WTC11 (cell line): ENCODE data around the gene LAMA2. TPM values are rescaled to one million over a fixed set of nuclear protein-coding genes. Genes with fewer than 3 reads are reported as not detected.

Experiments
- ATAC-seq: fragments of 200-7000 bp; cut with Tn5 transposase; 2 replicates; pipeline ENCODE4 v1.10.0; 2021; ENCODE audit warnings: mild to moderate bottlenecking, moderate library complexity
- CTCF ChIA-PET: fragments of 300-600 bp; sonication (Branson Sonifier 250); formaldehyde crosslinking; loops from one replicate; lab custom pipeline; 2021; ENCODE audit warnings: antibody characterized with exemption; lab: Charles Lee
- POLR2A ChIA-PET: fragments of 350-600 bp; sonication (Branson Sonifier 250); formaldehyde crosslinking; loops from one replicate; lab custom pipeline; 2021; ENCODE audit warnings: antibody characterized with exemption; lab: Charles Lee
- DNase-seq: peaks from one replicate; pipeline ENCODE4 v3.0.0; 2021; ENCODE audit warnings: low spot score
- H3K27ac Mint-ChIP-seq: 2 replicates; pipeline ENCODE4 v1.8.0; 2021; ENCODE audit warnings: mixed read lengths
- H3K27me3 Mint-ChIP-seq: 2 replicates; pipeline ENCODE4 v1.8.0; 2021; ENCODE audit warnings: low read depth, mild to moderate bottlenecking, moderate library complexity, mixed read lengths
- H3K36me3 Mint-ChIP-seq: 2 replicates; pipeline ENCODE4 v1.8.0; 2021; ENCODE audit warnings: mixed read lengths
- H3K4me1 Mint-ChIP-seq: 2 replicates; pipeline ENCODE4 v1.8.0; 2022; ENCODE audit warnings: mixed read lengths
- H3K4me3 Mint-ChIP-seq: 2 replicates; pipeline ENCODE4 v1.8.0; 2021; ENCODE audit warnings: mild to moderate bottlenecking, moderate library complexity, mixed read lengths
- H3K9me3 Mint-ChIP-seq: 2 replicates; pipeline ENCODE4 v1.8.0; 2021; ENCODE audit warnings: mixed read lengths
- GTF2I ChIP-seq: fragments of 250-450 bp; sonication (Bioruptor Pico); conservative IDR thresholded peaks from 2 replicates; pipeline ENCODE4 v1.4.0; 2021; ENCODE audit warnings: mild to moderate bottlenecking
- HMGXB4 ChIP-seq: sonication (generic); formaldehyde crosslinking; IDR thresholded peaks from 2 replicates; pipeline ENCODE4 v1.8.1; 2023; ENCODE audit warnings: mild to moderate bottlenecking, moderate library complexity, missing genetic modification reagents
- MYBL2 ChIP-seq: sonication (generic); formaldehyde crosslinking; IDR thresholded peaks from 2 replicates; pipeline ENCODE4 v1.8.1; 2023; ENCODE audit warnings: mild to moderate bottlenecking, moderate library complexity, missing genetic modification reagents
- SMAD3 ChIP-seq: sonication (generic); formaldehyde crosslinking; IDR thresholded peaks from 2 replicates; pipeline ENCODE4 v1.8.0; 2022; ENCODE audit warnings: missing genetic modification reagents, mild to moderate bottlenecking, borderline replicate concordance
- TEAD4 ChIP-seq: sonication (generic); formaldehyde crosslinking; IDR thresholded peaks from 2 replicates; pipeline ENCODE4 v1.8.0; 2022; ENCODE audit warnings: mild to moderate bottlenecking, missing genetic modification reagents
- USF2 ChIP-seq: sonication (generic); formaldehyde crosslinking; IDR thresholded peaks from 2 replicates; pipeline ENCODE4 v1.8.1; 2023; ENCODE audit warnings: mild to moderate bottlenecking, missing genetic modification reagents, moderate library complexity
- ZBTB43 ChIP-seq: sonication (generic); formaldehyde crosslinking; IDR thresholded peaks from 2 replicates; pipeline ENCODE4 v1.8.1; 2023; ENCODE audit warnings: mild to moderate bottlenecking, missing genetic modification reagents
- ZNF138 ChIP-seq: sonication (generic); formaldehyde crosslinking; conservative IDR thresholded peaks from 2 replicates; pipeline ENCODE4 v1.8.1; 2022; ENCODE audit warnings: mild to moderate bottlenecking, moderate library complexity, missing genetic modification reagents
- ZNF232 ChIP-seq: sonication (generic); formaldehyde crosslinking; IDR thresholded peaks from 2 replicates; pipeline ENCODE4 v1.8.0; 2022; ENCODE audit warnings: mild to moderate bottlenecking, missing genetic modification reagents
- ZNF281 ChIP-seq: sonication (generic); formaldehyde crosslinking; IDR thresholded peaks from 2 replicates; pipeline ENCODE4 v1.8.0; 2023; ENCODE audit warnings: mild to moderate bottlenecking, missing genetic modification reagents
- ZNF396 ChIP-seq: fragments of 250-450 bp; sonication (Bioruptor Pico); IDR thresholded peaks from 2 replicates; pipeline ENCODE4 v1.8.0; 2021; ENCODE audit warnings: mild to moderate bottlenecking, moderate library complexity, borderline replicate concordance
- ZNF416 ChIP-seq: fragments of 250-450 bp; sonication (Bioruptor Pico); IDR thresholded peaks from 2 replicates; pipeline ENCODE4 v1.9.0; 2021; ENCODE audit warnings: mild to moderate bottlenecking, inconsistent platforms
- ZNF425 ChIP-seq: fragments of 250-450 bp; sonication (Bioruptor Pico); conservative IDR thresholded peaks from 2 replicates; pipeline ENCODE4 v1.9.0; 2021; ENCODE audit warnings: mild to moderate bottlenecking
- ZSCAN18 ChIP-seq: fragments of 250-450 bp; sonication (Bioruptor Pico); IDR thresholded peaks from 2 replicates; pipeline ENCODE4 v2.1.2; 2022; ENCODE audit warnings: mild to moderate bottlenecking, moderate library complexity
- total RNA-seq: library from RNA; stranded (reverse); gene quantifications from 3 replicates; pipeline ENCODE4 v1.2.3, GENCODE V29; 2021

LAMA2 gene
- total RNA-seq, 1 experiment from 2014 or later: 6.6 TPM

GRCh38 chr6:129111853-129112252 is 228.9 kb downstream of the LAMA2 start (continued):
- TF ChIP-seq ZNF396 (CRISPR knock-in tag): no peak

- Mint-ChIP-seq H3K27ac (no peak overlapping the region; the same call in 1 of the 2 replicates), H3K27me3 (no peaks in the 10 kb centered on the region)
- POLR2A ChIA-PET: no interaction called here
- no peak for ATAC-seq
- TF ChIP-seq ZNF138: no peak
- TF ChIP-seq ZSCAN18 (CRISPR knock-in tag): no peak
- TF ChIP-seq SMAD3 (CRISPR knock-in tag): no peak
- TF ChIP-seq ZBTB43 (CRISPR knock-in tag): no peak
- TF ChIP-seq USF2 (CRISPR knock-in tag): no peak
- no peak for TF ChIP-seq ZNF396 (CRISPR knock-in tag)
- TF ChIP-seq ZNF425: no peak
- no peak for TF ChIP-seq MYBL2 (CRISPR knock-in tag)
- no peak for TF ChIP-seq TEAD4 (CRISPR knock-in tag)
- TF ChIP-seq GTF2I (CRISPR knock-in tag): no peak
- TF ChIP-seq ZNF281: no peak
- TF ChIP-seq ZNF232 (CRISPR knock-in tag): no peak
- TF ChIP-seq ZNF416: no peak
- TF ChIP-seq HMGXB4 (CRISPR knock-in tag): no peak
- TF ChIP-seq, all 79 proteins: peak for 0
- Mint-ChIP-seq H3K36me3 (no peaks in the 10 kb centered on the region), H3K4me1 (0 out of 2 replicates have a peak, but pooled peaks cover 6% of the 10 kb centered on the region), H3K4me3 (no peak overlapping the region), H3K9me3 (no peaks in the 10 kb centered on the region)
- no peak for DNase-seq
- CTCF ChIA-PET: no interaction called here
These were observed 229.7 kb downstream of the LAMA2 start for GRCh38 chr6:129112591-129112990.
